Left ventricle myocardium inferior (tissue), 1 donor: ENCODE measurements around the gene VPS13D. TPM values are rescaled to one million over a fixed set of nuclear protein-coding genes. Genes with fewer than 3 reads are reported as not detected.

ENCODE experiments used
- DNase-seq: peaks from one replicate; pipeline ENCODE4 v3.0.0-alpha.2; 2020
- H3K27ac ChIP-seq: fragments of 200-600 bp; replicated peaks from 2 replicates; pipeline ENCODE4 v1.8.0; 2021
- H3K27me3 ChIP-seq: fragments of 200-600 bp; 2 replicates; pipeline ENCODE4 v1.8.0; 2021; ENCODE audit warnings: low read depth
- H3K36me3 ChIP-seq: fragments of 200-600 bp; 2 replicates; pipeline ENCODE4 v1.8.0; 2021
- H3K4me1 ChIP-seq: fragments of 200-600 bp; 2 replicates; pipeline ENCODE4 v1.8.0; 2021
- H3K4me3 ChIP-seq: fragments of 200-600 bp; 2 replicates; pipeline ENCODE4 v1.8.0; 2021; ENCODE audit warnings: mild to moderate bottlenecking, moderate library complexity
- H3K9me3 ChIP-seq: fragments of 200-600 bp; replicated peaks from 2 replicates; pipeline ENCODE4 v1.8.0; 2021
- intact Hi-C: fragments of 100-400 bp; cut with micrococcal nuclease; formaldehyde crosslinking; loops from one replicate; pipeline ENCODE4 v1.11.0; 2022
- total RNA-seq: library from RNA; stranded (reverse); fragmentation: NEBNext Ultra II Directional; extraction: Animal tissue kit (Norgen Biotek cat#: 25700); gene quantifications from one replicate; pipeline ENCODE4 v1.2.1, GENCODE V29; 2021
- TF ChIP-seq, protein P1 (sequence below): fragments of 200-600 bp; IDR thresholded peaks from 2 replicates; pipeline ENCODE4 v1.8.0; 2021; ENCODE audit warnings: antibody characterized with exemption, mild to moderate bottlenecking, borderline replicate concordance
- donor health status: DM: no; HTN: yes; CAD: no; lungs with severe emphysema.

Gene VPS13D
- total RNA-seq, 1 donor from 2014 or later: 71.6 TPM

DNA sequence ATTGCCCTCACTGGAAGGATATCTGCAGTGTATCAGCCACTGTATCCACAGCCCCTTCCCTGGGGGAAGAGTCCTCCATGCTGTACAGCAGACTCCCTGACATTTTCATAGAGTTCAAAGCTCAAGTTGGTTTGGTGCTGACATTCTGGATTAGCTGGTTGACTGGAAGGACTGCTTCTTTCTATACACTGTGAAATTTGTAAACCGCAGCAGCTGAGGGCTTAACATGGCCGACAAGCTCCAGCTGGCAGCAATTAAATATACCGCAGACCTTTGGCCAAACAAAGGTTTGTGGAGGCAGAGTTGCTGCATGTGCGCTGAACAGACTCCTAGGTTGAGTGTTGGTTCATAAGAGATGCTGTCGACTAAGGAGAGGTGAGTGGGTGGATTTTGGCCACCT is 261.8 kb downstream of the VPS13D start:
- H3K27ac ChIP-seq: no peak overlapping the region
- peaks cover 19% of the 10 kb centered on the region for H3K36me3 ChIP-seq
- peaks cover 32% of the 10 kb centered on the region for H3K4me1 ChIP-seq
- TF ChIP-seq, protein P1, sequence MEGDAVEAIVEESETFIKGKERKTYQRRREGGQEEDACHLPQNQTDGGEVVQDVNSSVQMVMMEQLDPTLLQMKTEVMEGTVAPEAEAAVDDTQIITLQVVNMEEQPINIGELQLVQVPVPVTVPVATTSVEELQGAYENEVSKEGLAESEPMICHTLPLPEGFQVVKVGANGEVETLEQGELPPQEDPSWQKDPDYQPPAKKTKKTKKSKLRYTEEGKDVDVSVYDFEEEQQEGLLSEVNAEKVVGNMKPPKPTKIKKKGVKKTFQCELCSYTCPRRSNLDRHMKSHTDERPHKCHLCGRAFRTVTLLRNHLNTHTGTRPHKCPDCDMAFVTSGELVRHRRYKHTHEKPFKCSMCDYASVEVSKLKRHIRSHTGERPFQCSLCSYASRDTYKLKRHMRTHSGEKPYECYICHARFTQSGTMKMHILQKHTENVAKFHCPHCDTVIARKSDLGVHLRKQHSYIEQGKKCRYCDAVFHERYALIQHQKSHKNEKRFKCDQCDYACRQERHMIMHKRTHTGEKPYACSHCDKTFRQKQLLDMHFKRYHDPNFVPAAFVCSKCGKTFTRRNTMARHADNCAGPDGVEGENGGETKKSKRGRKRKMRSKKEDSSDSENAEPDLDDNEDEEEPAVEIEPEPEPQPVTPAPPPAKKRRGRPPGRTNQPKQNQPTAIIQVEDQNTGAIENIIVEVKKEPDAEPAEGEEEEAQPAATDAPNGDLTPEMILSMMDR: no peak
- H3K27me3 ChIP-seq: no peaks in the 10 kb centered on the region
- intact Hi-C loops: no loop called here
- no peak for DNase-seq
- no peak overlapping the region for H3K4me3 ChIP-seq
- no peaks in the 10 kb centered on the region for H3K9me3 ChIP-seq

DNA sequence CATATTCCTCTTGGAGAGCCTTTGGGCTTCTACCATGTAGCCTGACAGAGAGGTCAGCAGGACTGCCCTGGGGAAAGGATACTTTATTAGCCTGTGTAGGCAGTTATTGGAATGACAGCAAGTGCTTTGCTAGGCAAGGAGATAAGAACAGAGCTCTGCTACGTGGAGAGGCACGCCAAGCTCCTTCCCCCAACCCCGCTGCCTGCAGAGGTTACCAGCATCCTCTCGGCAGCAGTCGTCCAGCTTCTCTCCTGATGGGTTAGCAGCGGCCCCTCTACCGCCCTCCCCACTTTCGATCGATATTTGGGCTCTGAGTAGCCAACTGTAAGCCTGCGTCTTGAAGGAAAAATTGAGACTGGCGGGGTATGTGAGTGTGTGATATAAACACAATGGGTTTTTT is 265.9 kb downstream of the VPS13D start:
- TF ChIP-seq, protein P1: no peak
- no peaks in the 10 kb centered on the region for H3K9me3 ChIP-seq
- peaks cover 34% of the 10 kb centered on the region for H3K4me1 ChIP-seq
- DNase-seq: no peak
- intact Hi-C loops: no loop called here
- peak overlapping the region; percentile 85 for H3K27ac ChIP-seq
- H3K36me3 ChIP-seq: peaks cover 39% of the 10 kb centered on the region
- no peak overlapping the region for H3K4me3 ChIP-seq
- no peaks in the 10 kb centered on the region for H3K27me3 ChIP-seq

DNA sequence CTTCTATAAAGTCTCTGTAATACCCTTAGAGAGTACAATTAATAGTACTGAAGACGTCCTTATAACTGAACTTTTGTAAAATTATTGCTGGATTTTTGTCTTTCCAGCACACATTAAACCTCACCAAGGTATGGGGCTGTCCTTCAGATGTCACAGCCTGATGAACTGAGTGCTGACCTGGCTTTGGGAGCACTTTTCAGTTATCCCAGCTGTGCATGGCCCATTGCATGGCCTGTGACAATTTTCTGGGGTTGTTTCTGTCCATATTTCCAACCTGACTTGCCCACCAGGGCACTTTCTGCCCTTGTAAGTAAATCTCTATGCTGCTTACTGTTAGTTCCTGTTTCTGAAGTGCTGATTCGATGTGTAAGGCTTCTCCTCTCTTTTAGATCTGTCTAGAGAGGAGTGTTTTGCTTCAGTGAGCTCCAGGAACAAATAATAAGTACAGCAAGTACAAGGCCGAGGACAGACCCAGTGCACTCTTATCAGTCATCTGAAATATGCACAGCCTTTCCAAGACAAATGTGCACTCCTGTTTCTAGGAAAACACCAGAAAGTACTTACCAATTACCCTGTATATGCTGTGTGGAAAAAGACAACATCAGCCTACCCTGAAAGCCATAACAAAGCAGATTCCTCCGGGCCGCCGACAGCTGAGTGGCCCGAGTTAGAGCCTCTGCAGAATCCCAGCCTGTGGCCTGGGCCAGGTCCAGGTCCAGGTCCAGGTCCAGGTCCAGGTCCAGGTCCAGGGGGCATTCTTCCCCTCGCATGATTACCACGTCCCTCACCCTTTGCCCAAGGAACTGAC is 266.5 kb downstream of the VPS13D start:
- Histone ChIP-seq H3K36me3 (peaks cover 34% of the 10 kb centered on the region), H3K4me3 (no peak overlapping the region), H3K4me1 (peaks cover 40% of the 10 kb centered on the region), H3K9me3 (no peaks in the 10 kb centered on the region), H3K27me3 (no peaks in the 10 kb centered on the region), H3K27ac (peak overlapping the region; percentile 85)
- no peak for DNase-seq
- intact Hi-C loops: no loop called here
- TF ChIP-seq, protein P1: no peak

DNA sequence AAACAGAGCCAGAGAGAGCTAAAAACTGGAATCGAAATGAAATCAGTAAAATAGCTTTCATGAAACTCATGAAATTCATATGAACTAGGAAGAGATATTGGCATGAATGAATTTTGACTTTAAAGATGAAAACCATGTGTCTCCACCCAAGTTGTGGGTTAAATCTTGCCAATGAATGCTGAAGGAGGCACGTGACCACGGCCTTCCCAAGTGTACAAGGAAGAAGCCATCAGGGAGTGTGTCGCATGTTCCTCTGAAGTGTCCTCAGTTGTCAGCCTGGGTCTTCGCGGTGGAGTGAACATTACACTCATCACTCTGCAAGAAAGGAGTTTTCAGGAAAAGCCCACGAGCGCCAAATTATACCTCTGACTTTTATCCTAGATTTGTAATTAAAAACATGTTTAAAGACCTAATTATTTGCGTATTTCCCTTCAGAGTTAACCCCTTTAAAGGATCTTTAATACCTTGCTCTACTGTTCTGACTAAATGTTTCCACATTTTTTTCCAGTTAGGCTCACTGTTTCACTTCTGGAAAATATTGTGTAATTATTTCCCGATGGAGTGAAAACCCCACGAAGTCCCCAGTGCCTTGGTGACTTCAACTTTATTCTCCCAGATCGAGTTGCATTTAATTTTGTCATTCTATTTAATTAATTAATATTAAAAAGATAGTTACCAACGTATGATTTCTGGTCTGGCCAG is 269.9 kb downstream of the VPS13D start:
- Histone ChIP-seq H3K4me1 (peaks cover 44% of the 10 kb centered on the region), H3K27me3 (no peaks in the 10 kb centered on the region), H3K36me3 (peaks cover 33% of the 10 kb centered on the region), H3K9me3 (no peaks in the 10 kb centered on the region), H3K4me3 (no peak overlapping the region), H3K27ac (no peak overlapping the region)
- intact Hi-C loops: no loop called here
- TF ChIP-seq, protein P1: no peak
- DNase-seq: no peak

DNA sequence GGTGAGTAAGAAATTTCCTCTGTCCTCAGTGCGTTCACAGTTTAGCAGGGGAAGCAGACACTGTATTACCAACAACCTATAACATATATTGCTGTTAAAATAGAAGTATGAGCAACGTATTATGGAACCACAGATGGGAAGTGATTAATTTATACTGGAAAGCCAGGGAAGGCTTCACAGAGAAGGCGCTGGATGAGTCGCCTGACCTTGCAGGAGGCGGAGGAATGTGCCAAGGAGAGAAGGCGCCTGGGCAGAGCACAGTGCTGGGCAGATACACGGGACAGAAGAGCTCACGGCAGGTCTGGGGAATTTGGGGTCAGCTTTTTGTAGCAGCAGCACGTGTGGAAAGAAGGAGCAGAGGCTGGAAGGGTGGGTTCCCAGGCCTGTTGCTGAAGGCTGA is 271.8 kb downstream of the VPS13D start:
- TF ChIP-seq, protein P1: no peak
- Histone ChIP-seq H3K4me3 (no peak overlapping the region), H3K36me3 (peaks cover 48% of the 10 kb centered on the region), H3K27ac (peak overlapping the region; percentile 13), H3K9me3 (no peaks in the 10 kb centered on the region), H3K27me3 (no peaks in the 10 kb centered on the region), H3K4me1 (peaks cover 42% of the 10 kb centered on the region)
- intact Hi-C loops: no loop called here
- DNase-seq: no peak
